Measurements from ENCODE around the gene HS3ST2. TPM values are rescaled to one million over a fixed set of nuclear protein-coding genes. Genes with fewer than 3 reads are reported as not detected.

HS3ST2 gene
- polyA plus RNA-seq, 6 donors from 2014 or later: not detected

DNA sequence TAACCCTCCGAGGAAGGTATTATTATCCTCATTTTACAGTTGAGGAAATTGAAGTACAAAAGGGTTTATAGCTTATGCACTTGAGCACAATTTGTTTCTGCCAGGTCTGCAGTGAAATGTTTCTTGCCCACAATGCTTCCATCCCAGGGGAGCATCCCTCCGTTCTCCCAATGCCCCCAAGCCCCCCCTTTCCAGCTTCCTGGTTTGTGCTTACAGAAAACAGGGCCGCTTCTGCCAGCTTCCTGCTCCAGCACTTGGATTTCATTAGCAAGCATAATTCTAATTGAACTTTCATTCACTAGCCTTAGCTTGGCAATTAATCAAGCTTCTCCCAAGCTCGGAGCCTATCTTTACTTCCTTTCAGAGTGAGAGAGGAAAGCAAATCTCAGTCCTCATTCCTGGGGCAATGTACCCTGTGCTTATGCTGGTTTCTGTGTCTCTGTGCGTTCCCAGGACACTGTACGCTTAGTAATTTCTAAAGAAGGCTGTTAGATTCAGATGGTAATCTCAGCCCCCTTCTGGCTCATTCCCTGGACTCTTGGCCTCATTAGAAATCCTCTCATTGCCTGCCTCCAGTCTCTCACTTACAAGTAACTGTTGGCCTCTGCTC, 141.6 kb downstream of the HS3ST2 start:
- no peak for ATAC-seq (ENCODE audit: low read depth in 2 of 2)
- no peak for DNase-seq
- Mint-ChIP-seq H3K36me3 (no peaks in the 10 kb centered on the region), H3K27ac (no peak overlapping the region), H3K27me3 (peaks cover 32 to 53% (median 40%) of the 10 kb centered on the region in 3 donors), H3K4me3 (no peak overlapping the region), H3K4me1 (no peaks in the 10 kb centered on the region), H3K9me3 (peaks cover 0 to 6% (median 0%) of the 10 kb centered on the region in 7 donors)

DNA sequence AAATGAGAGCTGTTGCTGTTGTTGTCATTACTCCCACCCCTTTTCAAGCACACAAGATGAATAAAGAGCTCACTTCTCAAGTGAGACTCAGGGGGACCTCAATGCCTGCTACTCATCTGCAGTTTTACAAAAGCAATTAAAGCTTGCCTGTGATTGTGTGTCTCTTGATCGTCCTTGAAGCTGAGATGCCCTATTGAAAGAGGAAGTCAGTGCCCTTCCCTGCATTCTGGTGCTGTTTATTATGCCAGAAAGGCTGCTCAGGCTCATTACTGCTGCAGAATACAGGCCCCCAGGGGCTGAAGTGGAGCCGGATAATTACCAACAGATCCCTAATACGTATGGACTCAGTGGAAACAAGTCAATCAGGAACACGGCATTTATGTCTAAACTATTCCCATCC, 147.2 kb downstream of the HS3ST2 start:
- Mint-ChIP-seq H3K9me3 (peaks cover 4 to 15% (median 11%) of the 10 kb centered on the region in 7 donors), H3K36me3 (peaks cover 0 to 11% of the 10 kb centered on the region in 2 donors), H3K4me3 (no peak overlapping the region), H3K27me3 (peaks cover 31 to 71% (median 71%) of the 10 kb centered on the region in 3 donors), H3K4me1 (no peaks in the 10 kb centered on the region), H3K27ac (no peak overlapping the region)
- DNase-seq (no peak), ATAC-seq (ENCODE audit: low read depth in 2 of 2) (no peak)

DNA sequence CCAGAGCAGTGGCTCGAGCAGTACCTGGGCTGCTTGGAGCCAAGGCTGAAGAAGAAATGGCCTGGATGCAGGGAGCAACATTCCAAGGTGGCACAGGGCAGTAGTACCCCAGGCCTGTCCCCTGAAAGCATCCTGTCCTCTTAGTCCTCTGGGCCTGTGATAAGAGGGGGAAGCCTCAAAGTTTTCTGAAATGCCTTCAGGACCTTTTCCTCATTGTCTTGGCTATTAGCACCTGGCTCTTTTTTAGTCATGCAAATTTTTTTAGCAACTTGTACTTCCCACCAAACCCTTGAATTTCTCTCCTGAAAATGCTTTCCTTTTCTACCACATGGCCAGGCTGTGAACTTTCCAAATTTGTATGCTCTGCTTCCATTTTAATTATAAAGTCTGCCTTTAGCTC, 148.9 kb downstream of the HS3ST2 start:
- no peaks in the 10 kb centered on the region for H3K4me1 Mint-ChIP-seq
- H3K27ac Mint-ChIP-seq: no peak overlapping the region
- peaks cover 4 to 15% (median 11%) of the 10 kb centered on the region in 7 donors for H3K9me3 Mint-ChIP-seq
- peaks cover 34 to 73% (median 71%) of the 10 kb centered on the region in 3 donors for H3K27me3 Mint-ChIP-seq
- ATAC-seq (ENCODE audit: low read depth in 2 of 2) (no peak), DNase-seq (no peak)
- peaks cover 0 to 11% of the 10 kb centered on the region in 2 donors for H3K36me3 Mint-ChIP-seq
- H3K4me3 Mint-ChIP-seq: no peak overlapping the region
